Activated T-cell treated with anti-CD3 and anti-CD28 coated beads for 48 hours (primary cell): ENCODE results near the gene CBFA2T2.
"Not testable (repeated sequence)": the region's sequence is repeated elsewhere in the genome, so short reads cannot be mapped to it uniquely, and the experiment has no call there.

Source experiments
- DNase-seq: peaks from one replicate; pipeline ENCODE4 v3.0.0-alpha.2; 2020; ENCODE audit warnings: low read depth

Gene CBFA2T2

GRCh38 chr20:33490023-33490933, at the start of gene CBFA2T2:
TSS of gene CBFA2T2 (plus strand) at chr20:33490096. CDS start at chr20:33490268, 172 bp downstream.
- DNase-seq, result no peak

- not testable (repeated sequence) for DNase-seq
Measured at GRCh38 chr20:33440562-33440961, 49.3 kb upstream of the CBFA2T2 start.

GRCh38 chr20:33441142-33441955, 48.5 kb upstream of the CBFA2T2 start:
- DNase-seq, result no peak

GRCh38 chr20:33442136-33443005, 47.5 kb upstream of the CBFA2T2 start:
- no peak for DNase-seq

DNA sequence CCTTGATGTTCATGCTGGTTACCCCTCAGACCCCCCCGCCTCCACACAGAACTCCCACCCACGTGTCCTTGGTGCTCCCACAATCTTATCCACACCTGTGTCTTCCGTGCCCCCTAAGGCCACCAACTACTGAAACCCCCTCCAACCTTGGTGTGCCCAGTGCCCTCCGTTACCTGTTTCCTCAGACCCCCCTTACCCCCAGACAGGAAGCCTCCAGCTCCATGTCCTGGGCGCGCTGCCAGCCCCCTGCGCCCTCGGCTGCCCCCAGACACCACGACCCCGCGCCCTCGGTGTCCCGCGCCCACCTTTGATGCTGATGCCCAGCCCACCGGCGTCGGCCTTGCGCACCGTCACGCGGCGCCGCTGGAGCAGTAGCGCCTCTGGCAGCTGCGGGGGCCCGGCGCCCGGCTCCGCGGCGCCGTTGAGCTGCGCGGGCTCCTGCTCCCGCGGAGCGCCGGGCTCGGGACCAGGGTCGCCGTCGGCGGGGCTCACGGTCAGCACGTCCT, 46.8 kb upstream of the CBFA2T2 start:
- DNase-seq, result peak; percentile 31

GRCh38 chr20:33443512-33444239, 46.2 kb upstream of the CBFA2T2 start, which contains the start of gene SNTA1:
TSS of gene SNTA1 (minus strand) at chr20:33443763. CDS start at chr20:33443620, 143 bp downstream.
- DNase-seq, result peak; percentile 87

GRCh38 chr20:33444797-33445560, 44.9 kb upstream of the CBFA2T2 start:
- DNase-seq, result peak; percentile 27

DNA sequence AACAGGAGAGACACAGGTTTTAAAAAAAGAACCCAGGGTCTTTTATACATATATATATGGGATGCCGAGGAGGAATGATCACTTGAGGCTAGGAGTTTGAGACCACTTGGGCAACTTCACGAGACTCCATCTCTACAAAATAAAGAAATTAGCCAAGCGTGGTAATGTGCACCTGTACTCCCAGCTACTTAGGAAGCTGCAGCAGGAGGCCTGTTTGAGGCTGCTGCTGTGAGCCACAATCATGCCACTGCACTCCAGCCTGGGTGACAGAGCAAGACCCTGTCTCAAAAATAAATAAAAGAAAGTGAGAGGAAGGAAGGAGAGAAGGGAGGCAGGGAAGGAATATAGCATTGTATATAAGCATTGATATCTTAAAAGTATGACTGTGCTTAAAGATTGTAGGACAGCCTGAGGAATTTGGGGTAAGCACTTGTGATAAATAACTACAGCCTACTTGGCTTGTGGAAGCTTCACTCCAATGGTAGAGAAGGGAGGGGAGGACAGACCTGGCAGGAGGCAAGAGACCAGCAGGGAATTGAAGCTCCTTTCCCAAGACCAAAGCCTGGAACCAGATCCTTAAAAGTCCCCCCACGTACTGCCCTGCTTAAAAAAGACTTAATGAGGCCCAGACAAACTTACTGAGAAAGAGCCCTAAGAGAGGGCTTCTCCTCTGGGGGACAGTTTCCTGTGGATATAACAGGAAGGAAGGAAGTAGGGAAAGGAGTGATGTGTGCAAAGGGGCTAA, 43.8 kb upstream of the CBFA2T2 start:
- no peak for DNase-seq

- DNase-seq, result no peak
Measured at GRCh38 chr20:33450867-33451266, 39.0 kb upstream of the CBFA2T2 start.

DNA sequence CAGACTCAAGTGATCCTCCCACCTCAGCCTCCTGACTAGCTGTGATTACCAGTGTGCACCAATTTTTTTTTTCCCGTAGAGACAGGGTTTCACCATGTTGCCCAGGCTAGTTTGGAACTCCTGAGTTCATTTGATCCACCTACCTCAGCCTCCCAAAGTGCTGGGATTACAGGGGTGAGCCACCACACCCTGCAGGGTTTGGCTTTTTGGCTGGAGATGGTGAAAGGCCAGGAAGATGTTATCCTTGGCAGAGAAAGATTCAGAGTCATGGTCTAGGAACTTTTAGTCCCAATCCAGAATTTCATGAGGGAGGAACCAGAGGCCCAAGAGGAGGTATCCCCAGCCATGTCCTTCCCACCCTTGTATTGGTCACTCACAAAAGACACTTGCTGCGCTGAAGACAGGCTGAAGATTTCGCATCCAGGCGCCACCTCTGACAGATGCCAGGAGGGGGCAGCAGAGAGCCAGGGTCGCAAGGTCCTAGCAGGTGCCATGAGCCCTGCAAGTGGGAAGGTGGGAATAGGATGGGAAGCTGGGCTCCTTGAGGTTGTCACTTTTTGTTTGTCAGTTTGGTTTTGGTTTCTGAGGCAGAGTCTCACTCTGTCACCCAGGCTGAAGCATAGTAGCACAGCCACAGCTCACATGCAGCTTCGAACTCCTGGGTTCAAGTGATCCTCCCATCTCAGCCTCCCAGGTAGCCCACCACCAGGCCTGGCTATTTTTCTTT, 32.8 kb upstream of the CBFA2T2 start:
- peak; percentile 75 for DNase-seq

DNA sequence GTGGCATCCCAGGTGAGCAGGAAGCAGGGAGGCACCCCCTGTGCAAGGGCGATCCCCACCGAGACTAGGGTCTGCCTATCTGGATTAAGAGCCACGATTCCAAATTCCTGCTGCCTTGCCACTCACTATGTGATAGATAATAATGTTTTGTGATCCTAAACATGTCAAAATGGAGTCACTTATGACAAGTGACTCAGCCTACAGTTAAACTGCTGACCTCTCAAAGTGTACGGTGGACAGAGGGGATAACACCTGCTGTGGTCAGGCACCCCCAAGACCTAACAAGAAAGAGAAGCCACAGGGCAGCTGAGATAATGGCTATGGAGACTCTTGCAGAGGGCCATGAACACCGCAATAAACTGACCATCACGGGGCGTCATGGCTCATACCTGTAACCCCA, 30.3 kb upstream of the CBFA2T2 start:
- no peak for DNase-seq

DNA sequence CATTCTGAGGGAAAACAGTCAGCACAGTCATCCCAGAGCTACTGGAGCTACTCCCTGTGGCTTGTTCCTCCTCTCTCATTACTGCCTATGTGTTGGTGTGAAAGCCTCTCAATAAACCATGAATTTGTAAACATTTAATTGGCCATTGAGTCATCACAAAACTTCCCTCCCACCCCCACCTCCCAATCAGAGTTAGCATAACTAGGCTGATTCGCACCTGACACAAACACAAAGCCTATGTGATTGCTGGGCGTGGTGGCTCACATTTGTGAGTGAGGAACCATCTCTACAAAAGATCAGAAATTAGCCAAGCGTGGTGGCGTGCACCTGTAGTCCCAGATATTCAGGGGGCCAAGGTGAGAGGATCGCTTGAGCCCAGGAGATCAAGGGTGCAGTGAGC, 29.2 kb upstream of the CBFA2T2 start:
- no peak for DNase-seq

DNA sequence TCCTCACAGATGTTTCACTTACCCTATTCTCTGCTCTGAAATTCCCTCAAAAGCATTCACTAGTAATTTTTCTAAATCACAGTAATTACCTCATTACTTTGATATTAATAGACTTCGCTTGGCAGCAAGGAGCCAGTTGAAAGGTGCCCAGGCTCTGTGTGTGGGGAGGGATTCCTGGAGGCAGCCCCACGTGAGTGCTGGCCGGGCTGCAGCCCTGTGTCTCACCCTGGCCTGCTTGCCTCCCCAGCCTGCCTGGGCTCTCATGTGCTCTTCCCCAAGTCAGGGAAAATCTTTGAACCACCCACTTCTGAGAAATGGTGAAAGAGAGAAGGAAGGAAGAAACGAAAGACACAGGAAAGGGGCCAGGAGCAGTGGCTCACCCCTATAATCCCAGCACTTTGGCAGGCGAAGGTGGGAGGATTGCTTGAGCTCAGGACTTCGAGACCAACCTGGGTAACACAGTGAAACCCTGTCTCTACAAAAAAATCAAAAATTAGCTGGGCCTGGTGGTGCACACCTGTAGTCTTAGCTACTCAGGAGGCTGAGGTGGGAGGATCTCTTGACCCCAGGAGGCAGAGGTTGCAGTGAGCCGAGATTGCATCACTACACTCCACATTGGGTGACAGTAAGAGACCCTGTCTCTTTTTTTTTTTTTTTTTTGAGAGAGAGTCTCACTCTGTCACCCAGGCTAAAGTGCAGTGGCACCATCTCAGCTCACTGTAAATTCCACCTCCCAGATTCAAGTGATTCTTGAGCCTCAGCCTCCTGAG, 26.4 kb upstream of the CBFA2T2 start:
- no peak for DNase-seq

DNA sequence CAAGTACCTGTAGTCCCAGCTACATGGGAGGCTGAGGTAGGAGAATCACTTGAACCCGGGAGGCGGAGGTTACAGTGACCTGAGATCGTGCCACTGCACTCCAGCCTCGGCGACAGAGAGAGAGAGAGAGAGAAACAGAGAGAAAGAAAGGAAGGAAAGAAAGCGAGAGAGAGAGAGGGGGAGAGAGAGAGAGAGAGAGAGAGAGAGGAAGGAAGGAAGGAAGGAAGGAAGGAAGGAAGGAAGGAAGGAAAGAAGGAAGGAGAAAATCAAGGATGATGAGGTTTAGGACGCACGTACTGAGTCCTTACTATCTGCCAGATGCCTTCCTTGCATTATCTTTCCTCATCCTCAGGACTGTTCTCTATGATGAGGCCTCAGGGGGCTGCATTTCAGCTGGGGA, 25.1 kb upstream of the CBFA2T2 start:
- DNase-seq, result not testable (repeated sequence)

- no peak for DNase-seq
Measured at GRCh38 chr20:33465481-33466302, 24.2 kb upstream of the CBFA2T2 start.

GRCh38 chr20:33466303-33466646, 23.6 kb upstream of the CBFA2T2 start:
- DNase-seq, result no peak

GRCh38 chr20:33470457-33470856, 19.4 kb upstream of the CBFA2T2 start:
- no peak for DNase-seq
